Stomach (tissue), 4 donors: ENCODE measurements around the gene MTHFD2.

Source experiments
- POLR2A ChIP-seq, 4 donors: fragments of 450-650 bp; IDR thresholded peaks; one replicate each; pipeline ENCODE4 v1.6.1; 2016; ENCODE audit warnings: antibody characterized with exemption in 4 of 4, control low read depth in 2 of 4, mild to moderate bottlenecking in 1 of 4, moderate library complexity in 1 of 4
- TF ChIP-seq, protein P1 (sequence below), 7 experiments: fragments of 450-650 bp in 4 of 7; fragments of 200-600 bp in 3 of 7; sonication (generic) in 3 of 7; IDR thresholded peaks; one replicate each; pipeline ENCODE4 v1.5.1; 2016 to 2019; ENCODE audit warnings: antibody characterized with exemption in 7 of 7, control low read depth in 2 of 7, mild to moderate bottlenecking in 1 of 7

- no peak for TF ChIP-seq POLR2A (IDR thresholded peaks at IDR 0.05)
- TF ChIP-seq, protein P1, sequence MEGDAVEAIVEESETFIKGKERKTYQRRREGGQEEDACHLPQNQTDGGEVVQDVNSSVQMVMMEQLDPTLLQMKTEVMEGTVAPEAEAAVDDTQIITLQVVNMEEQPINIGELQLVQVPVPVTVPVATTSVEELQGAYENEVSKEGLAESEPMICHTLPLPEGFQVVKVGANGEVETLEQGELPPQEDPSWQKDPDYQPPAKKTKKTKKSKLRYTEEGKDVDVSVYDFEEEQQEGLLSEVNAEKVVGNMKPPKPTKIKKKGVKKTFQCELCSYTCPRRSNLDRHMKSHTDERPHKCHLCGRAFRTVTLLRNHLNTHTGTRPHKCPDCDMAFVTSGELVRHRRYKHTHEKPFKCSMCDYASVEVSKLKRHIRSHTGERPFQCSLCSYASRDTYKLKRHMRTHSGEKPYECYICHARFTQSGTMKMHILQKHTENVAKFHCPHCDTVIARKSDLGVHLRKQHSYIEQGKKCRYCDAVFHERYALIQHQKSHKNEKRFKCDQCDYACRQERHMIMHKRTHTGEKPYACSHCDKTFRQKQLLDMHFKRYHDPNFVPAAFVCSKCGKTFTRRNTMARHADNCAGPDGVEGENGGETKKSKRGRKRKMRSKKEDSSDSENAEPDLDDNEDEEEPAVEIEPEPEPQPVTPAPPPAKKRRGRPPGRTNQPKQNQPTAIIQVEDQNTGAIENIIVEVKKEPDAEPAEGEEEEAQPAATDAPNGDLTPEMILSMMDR (IDR thresholded peaks at IDR 0.05) = peak in 4 of 7 experiments; percentile 56 to 72 (median 68)
Measured at GRCh38 chr2:74250189-74250631, 51.8 kb downstream of the MTHFD2 start.
